ENCODE results near the gene ACOT4. TPM values are rescaled to one million over a fixed set of nuclear protein-coding genes. Genes with fewer than 3 reads are reported as not detected.

The ACOT4 gene
- total and polyA plus RNA-seq, 4 donors = 1.1 to 1.8 (median 1.4) TPM

DNA sequence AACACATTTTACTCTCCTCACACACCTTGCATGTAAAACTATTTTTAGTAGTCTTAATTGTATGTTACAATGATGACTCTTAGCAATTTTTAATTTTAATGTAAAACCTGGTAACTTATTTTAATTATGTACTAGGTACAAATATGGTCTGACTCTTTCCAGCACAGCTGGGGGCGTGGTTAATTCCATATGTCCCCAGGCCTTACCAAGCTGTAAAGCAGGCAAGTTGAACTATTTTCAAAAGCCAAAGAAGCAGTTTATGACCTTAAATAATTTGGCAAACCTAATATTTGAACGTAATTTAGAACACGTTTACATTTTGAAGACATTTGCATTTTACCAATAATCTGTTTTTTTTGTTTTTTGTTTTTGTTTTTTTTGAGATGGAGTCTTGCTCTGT lies 11.3 kb downstream of the ACOT4 start:
- no peaks in the 10 kb centered on the region for H3K4me1 ChIP-seq (ENCODE audit: control insufficient read depth, insufficient read depth, low read length)
- 80% methylated on average over 1 of the region's 3 CpGs for WGBS (ENCODE audit: insufficient coverage)

GRCh38 chr14:73606271-73606670 lies 14.6 kb downstream of the ACOT4 start:
- Histone ChIP-seq H3K36me3 (ENCODE audit: control insufficient read depth, insufficient read depth, low read length) (no peaks in the 10 kb centered on the region), H3K27ac (ENCODE audit: low read depth, low read length) (no peak overlapping the region), H3K27me3 (ENCODE audit: control insufficient read depth, insufficient read depth, low read length) (no peaks in the 10 kb centered on the region), H3K9me3 (ENCODE audit: control insufficient read depth, insufficient read depth, low read length) (no peaks in the 10 kb centered on the region), H3K4me1 (ENCODE audit: control insufficient read depth, insufficient read depth, low read length) (no peaks in the 10 kb centered on the region), H3K4me3 (ENCODE audit: low read depth, low read length) (no peak overlapping the region)
- no peak for DNase-seq (ENCODE audit: low read depth in 4 of 6, low spot score in 6 of 6)
- WGBS (ENCODE audit: insufficient coverage) = no CpG with 5 or more reads among the region's 3 CpGs

More for the DNA sequence above, 11.3 kb downstream of the ACOT4 start:
- Histone ChIP-seq H3K9me3 (ENCODE audit: control insufficient read depth, insufficient read depth, low read length) (no peaks in the 10 kb centered on the region), H3K27ac (ENCODE audit: low read depth, low read length) (no peak overlapping the region), H3K36me3 (ENCODE audit: control insufficient read depth, insufficient read depth, low read length) (no peaks in the 10 kb centered on the region), H3K27me3 (ENCODE audit: control insufficient read depth, insufficient read depth, low read length) (no peaks in the 10 kb centered on the region), H3K4me3 (ENCODE audit: low read depth, low read length) (no peak overlapping the region)
- DNase-seq (ENCODE audit: low read depth in 4 of 6, low spot score in 6 of 6) = no peak

DNA sequence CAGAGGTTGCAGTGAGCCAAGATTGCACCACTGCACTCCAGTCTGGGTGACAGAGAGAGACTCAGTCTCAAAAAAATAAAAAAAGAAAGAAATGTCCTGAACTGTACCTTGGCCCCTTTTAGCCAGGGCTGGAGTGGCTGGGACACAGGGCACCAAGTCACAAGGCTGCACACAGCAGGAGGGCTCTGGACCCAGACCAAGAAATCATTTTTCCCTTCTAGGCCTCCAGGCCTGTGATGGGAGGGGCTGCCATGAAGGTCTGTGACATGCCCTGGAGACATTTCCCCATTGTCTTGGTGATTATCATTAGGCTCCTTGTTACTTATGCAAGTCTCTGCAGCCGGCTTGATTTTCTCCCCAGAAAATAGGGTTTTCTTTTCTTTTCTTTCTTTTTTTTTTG lies 15.6 kb downstream of the ACOT4 start:
- Histone ChIP-seq H3K27me3 (ENCODE audit: control insufficient read depth, insufficient read depth, low read length) (no peaks in the 10 kb centered on the region), H3K27ac (ENCODE audit: low read depth, low read length) (no peak overlapping the region), H3K4me1 (ENCODE audit: control insufficient read depth, insufficient read depth, low read length) (peaks cover 4% of the 10 kb centered on the region), H3K4me3 (ENCODE audit: low read depth, low read length) (no peak overlapping the region), H3K36me3 (ENCODE audit: control insufficient read depth, insufficient read depth, low read length) (no peaks in the 10 kb centered on the region), H3K9me3 (ENCODE audit: control insufficient read depth, insufficient read depth, low read length) (no peaks in the 10 kb centered on the region)
- no peak for DNase-seq (ENCODE audit: low read depth in 4 of 6, low spot score in 6 of 6)
- WGBS (ENCODE audit: insufficient coverage) = no CpG with 5 or more reads among the region's 1 CpG

- H3K9me3 ChIP-seq (ENCODE audit: control insufficient read depth, insufficient read depth, low read length) = no peaks in the 10 kb centered on the region
- peak in 2 of 6 donors; percentile 39 to 61 for DNase-seq (ENCODE audit: low read depth in 4 of 6, low spot score in 6 of 6)
- no peaks in the 10 kb centered on the region for H3K36me3 ChIP-seq (ENCODE audit: control insufficient read depth, insufficient read depth, low read length)
- no peak overlapping the region for H3K4me3 ChIP-seq (ENCODE audit: low read depth, low read length)
- peak overlapping the region; percentile 40 for H3K27ac ChIP-seq (ENCODE audit: low read depth, low read length)
- H3K27me3 ChIP-seq (ENCODE audit: control insufficient read depth, insufficient read depth, low read length) = no peaks in the 10 kb centered on the region
- H3K4me1 ChIP-seq (ENCODE audit: control insufficient read depth, insufficient read depth, low read length) = peaks cover 9% of the 10 kb centered on the region
- WGBS (ENCODE audit: insufficient coverage) = 40% methylated on average over 1 of the region's 2 CpGs
Measured at GRCh38 chr14:73610687-73611086, 19.0 kb downstream of the ACOT4 start.

GRCh38 chr14:73612339-73613045 lies 20.8 kb downstream of the ACOT4 start, which contains the start of gene ACOT6:
Gene ACOT6 (plus strand): TSS chr14:73612517. CDS start chr14:73612572, 55 bp downstream.
- DNase-seq (ENCODE audit: low read depth in 4 of 6, low spot score in 6 of 6) = peak in 2 of 6 donors; percentile 84 to 88
- Histone ChIP-seq H3K36me3 (ENCODE audit: control insufficient read depth, insufficient read depth, low read length) (no peaks in the 10 kb centered on the region), H3K4me3 (ENCODE audit: low read depth, low read length) (peak within 1 kb of the TSS; percentile 52), H3K4me1 (ENCODE audit: control insufficient read depth, insufficient read depth, low read length) (peaks cover 9% of the 10 kb centered on the region), H3K9me3 (ENCODE audit: control insufficient read depth, insufficient read depth, low read length) (no peaks in the 10 kb centered on the region), H3K27me3 (ENCODE audit: control insufficient read depth, insufficient read depth, low read length) (no peaks in the 10 kb centered on the region), H3K27ac (ENCODE audit: low read depth, low read length) (peak within 1 kb of the TSS; percentile 57)
- under 1% methylated on average over 83 of the region's 84 CpGs for WGBS (ENCODE audit: insufficient coverage)

DNA sequence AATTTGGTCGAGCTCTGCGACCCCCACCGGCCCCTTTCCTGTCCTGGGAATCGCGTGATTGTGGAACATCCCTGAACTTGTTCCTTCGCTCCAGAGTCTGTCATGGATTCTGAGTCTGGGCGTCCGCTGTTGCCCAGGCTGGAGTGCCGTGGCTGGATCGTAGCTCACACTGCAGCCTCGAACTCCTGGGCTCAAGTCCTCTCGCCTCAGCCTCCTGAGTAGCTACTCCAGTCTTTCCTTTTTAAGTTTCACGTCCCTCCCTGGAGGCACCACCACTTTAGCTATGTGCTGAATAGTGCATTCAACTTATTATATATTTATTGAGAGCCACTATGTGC lies 21.3 kb downstream of the ACOT4 start:
- no peaks in the 10 kb centered on the region for H3K36me3 ChIP-seq (ENCODE audit: control insufficient read depth, insufficient read depth, low read length)
- 6% methylated on average over 11 of the region's 13 CpGs for WGBS (ENCODE audit: insufficient coverage)
- no peak for DNase-seq (ENCODE audit: low read depth in 4 of 6, low spot score in 6 of 6)
- H3K27ac ChIP-seq (ENCODE audit: low read depth, low read length) = peak overlapping the region; percentile 36
- peak overlapping the region; percentile 52 for H3K4me3 ChIP-seq (ENCODE audit: low read depth, low read length)
- H3K4me1 ChIP-seq (ENCODE audit: control insufficient read depth, insufficient read depth, low read length) = peaks cover 9% of the 10 kb centered on the region
- H3K9me3 ChIP-seq (ENCODE audit: control insufficient read depth, insufficient read depth, low read length) = no peaks in the 10 kb centered on the region
- H3K27me3 ChIP-seq (ENCODE audit: control insufficient read depth, insufficient read depth, low read length) = no peaks in the 10 kb centered on the region

GRCh38 chr14:73613419-73613963 lies 21.8 kb downstream of the ACOT4 start:
- Histone ChIP-seq H3K4me1 (ENCODE audit: control insufficient read depth, insufficient read depth, low read length) (peaks cover 9% of the 10 kb centered on the region), H3K9me3 (ENCODE audit: control insufficient read depth, insufficient read depth, low read length) (no peaks in the 10 kb centered on the region), H3K36me3 (ENCODE audit: control insufficient read depth, insufficient read depth, low read length) (no peaks in the 10 kb centered on the region), H3K4me3 (ENCODE audit: low read depth, low read length) (no peak overlapping the region), H3K27me3 (ENCODE audit: control insufficient read depth, insufficient read depth, low read length) (no peaks in the 10 kb centered on the region), H3K27ac (ENCODE audit: low read depth, low read length) (no peak overlapping the region)
- WGBS (ENCODE audit: insufficient coverage) = no CpG with 5 or more reads among the region's 3 CpGs
- DNase-seq (ENCODE audit: low read depth in 4 of 6, low spot score in 6 of 6) = no peak

- Histone ChIP-seq H3K9me3 (ENCODE audit: control insufficient read depth, insufficient read depth, low read length) (no peaks in the 10 kb centered on the region), H3K36me3 (ENCODE audit: control insufficient read depth, insufficient read depth, low read length) (no peaks in the 10 kb centered on the region), H3K4me1 (ENCODE audit: control insufficient read depth, insufficient read depth, low read length) (peaks cover 9% of the 10 kb centered on the region), H3K27ac (ENCODE audit: low read depth, low read length) (no peak overlapping the region), H3K27me3 (ENCODE audit: control insufficient read depth, insufficient read depth, low read length) (no peaks in the 10 kb centered on the region), H3K4me3 (ENCODE audit: low read depth, low read length) (no peak overlapping the region)
- DNase-seq (ENCODE audit: low read depth in 4 of 6, low spot score in 6 of 6) = no peak
- 33% methylated on average over 4 of the region's 4 CpGs for WGBS (ENCODE audit: insufficient coverage)
Measured at GRCh38 chr14:73616831-73617230, 25.2 kb downstream of the ACOT4 start.

- Histone ChIP-seq H3K9me3 (ENCODE audit: control insufficient read depth, insufficient read depth, low read length) (no peaks in the 10 kb centered on the region), H3K4me3 (ENCODE audit: low read depth, low read length) (no peak overlapping the region), H3K27ac (ENCODE audit: low read depth, low read length) (no peak overlapping the region), H3K36me3 (ENCODE audit: control insufficient read depth, insufficient read depth, low read length) (no peaks in the 10 kb centered on the region), H3K4me1 (ENCODE audit: control insufficient read depth, insufficient read depth, low read length) (no peaks in the 10 kb centered on the region), H3K27me3 (ENCODE audit: control insufficient read depth, insufficient read depth, low read length) (no peaks in the 10 kb centered on the region)
- WGBS (ENCODE audit: insufficient coverage) = no CpG with 5 or more reads among the region's 1 CpG
- no peak for DNase-seq (ENCODE audit: low read depth in 4 of 6, low spot score in 6 of 6)
Measured at GRCh38 chr14:73619524-73619923, 27.9 kb downstream of the ACOT4 start.

- no peaks in the 10 kb centered on the region for H3K9me3 ChIP-seq (ENCODE audit: control insufficient read depth, insufficient read depth, low read length)
- DNase-seq (ENCODE audit: low read depth in 4 of 6, low spot score in 6 of 6) = no peak
- no peaks in the 10 kb centered on the region for H3K27me3 ChIP-seq (ENCODE audit: control insufficient read depth, insufficient read depth, low read length)
- H3K36me3 ChIP-seq (ENCODE audit: control insufficient read depth, insufficient read depth, low read length) = no peaks in the 10 kb centered on the region
- no peak overlapping the region for H3K27ac ChIP-seq (ENCODE audit: low read depth, low read length)
- 88% methylated on average over 10 of the region's 10 CpGs for WGBS (ENCODE audit: insufficient coverage)
- no peak overlapping the region for H3K4me3 ChIP-seq (ENCODE audit: low read depth, low read length)
- H3K4me1 ChIP-seq (ENCODE audit: control insufficient read depth, insufficient read depth, low read length) = no peaks in the 10 kb centered on the region
Measured at GRCh38 chr14:73620268-73620667, 28.6 kb downstream of the ACOT4 start.
